Mesendoderm (in vitro differentiated cells): ENCODE measurements around the gene PLA2G4B.
A peak's percentile ranks its signal among the peaks of the same experiment; 100 is the strongest.

Experiments
- DNase-seq: peaks from one replicate; pipeline ENCODE4 v3.0.0; 2013
- H2AK5ac ChIP-seq: 2 replicates; pipeline ENCODE4 v1.6.1; 2013; ENCODE audit warnings: low read length, inconsistent platforms
- H2BK120ac ChIP-seq: 2 replicates; pipeline ENCODE4 v1.6.1; 2013; ENCODE audit warnings: low read depth, mild to moderate bottlenecking, low read length, moderate library complexity, mixed read lengths
- H2BK15ac ChIP-seq: replicated peaks from 2 replicates; pipeline ENCODE4 v1.6.1; 2013; ENCODE audit warnings: low read depth, mild to moderate bottlenecking, moderate library complexity
- H2BK5ac ChIP-seq: 2 replicates; pipeline ENCODE4 v1.6.1; 2013; ENCODE audit warnings: low read length, inconsistent platforms
- H3K18ac ChIP-seq: 2 replicates; pipeline ENCODE4 v1.6.1; 2013; ENCODE audit warnings: mild to moderate bottlenecking, low read length, mixed read lengths
- H3K23ac ChIP-seq: one replicate; pipeline ENCODE4 v1.6.1; 2013; ENCODE audit warnings: low read length
- H3K27ac ChIP-seq: 2 replicates; pipeline ENCODE4 v1.5.1; 2013; ENCODE audit warnings: low read depth, mild to moderate bottlenecking, inconsistent platforms, low read length, moderate library complexity
- H3K27me3 ChIP-seq: 2 replicates; pipeline ENCODE4 v1.6.1; 2013; ENCODE audit warnings: low read length, control low read depth, mild to moderate bottlenecking, inconsistent platforms; ENCODE audit not compliant: insufficient read depth, poor library complexity
- H3K36me3 ChIP-seq: 2 replicates; pipeline ENCODE4 v1.6.1; 2013; ENCODE audit warnings: low read length, inconsistent platforms; ENCODE audit not compliant: control insufficient read depth, insufficient read depth
- H3K4ac ChIP-seq: one replicate; pipeline ENCODE4 v1.6.1; 2013; ENCODE audit warnings: low read depth, mild to moderate bottlenecking, low read length, moderate library complexity
- H3K4me1 ChIP-seq: 2 replicates; pipeline ENCODE4 v1.6.1; 2013; ENCODE audit warnings: low read depth, low read length, inconsistent platforms; ENCODE audit not compliant: control insufficient read depth
- H3K4me2 ChIP-seq: 2 replicates; pipeline ENCODE4 v1.6.1; 2013; ENCODE audit warnings: low read length
- H3K4me3 ChIP-seq: 2 replicates; pipeline ENCODE4 v1.5.1; 2013; ENCODE audit warnings: mild to moderate bottlenecking, low read length
- H3K56ac ChIP-seq: one replicate; pipeline ENCODE4 v1.6.1; 2013; ENCODE audit warnings: low read length
- H3K79me1 ChIP-seq: 2 replicates; pipeline ENCODE4 v1.6.1; 2013; ENCODE audit warnings: low read length, inconsistent platforms
- H3K79me2 ChIP-seq: 2 replicates; pipeline ENCODE4 v1.6.1; 2013; ENCODE audit warnings: mild to moderate bottlenecking, low read length; ENCODE audit not compliant: control insufficient read depth, insufficient read depth
- H3K9ac ChIP-seq: 2 replicates; pipeline ENCODE4 v1.6.1; 2013; ENCODE audit warnings: low read length, inconsistent platforms
- H4K5ac ChIP-seq: one replicate; pipeline ENCODE4 v1.6.1; 2013; ENCODE audit warnings: low read length
- H4K8ac ChIP-seq: one replicate; pipeline ENCODE4 v1.6.1; 2013; ENCODE audit warnings: low read depth, mild to moderate bottlenecking, control low read depth, low read length, moderate library complexity
- WGBS: extraction: QIAGEN DNeasy Blood & Tissue Kit; methylation state at CpG from one replicate; pipeline ENCODE4 v1.1.7; 2013; ENCODE audit warnings: low lambda C conversion rate, missing lambda C conversion rate; ENCODE audit not compliant: insufficient coverage; ENCODE audit errors: extremely low coverage; 5-methylcytosine and 5-hydroxymethylcytosine counted together

PLA2G4B gene

GRCh38 chr15:41894791-41895463 is 56.3 kb downstream of the PLA2G4B start:
- Histone ChIP-seq H3K4me3 (no peak overlapping the region), H3K4ac (no peak overlapping the region), H3K4me1 (no peaks in the 10 kb centered on the region), H4K8ac (no peak overlapping the region), H3K23ac (no peak overlapping the region), H3K79me1 (no peaks in the 10 kb centered on the region), H3K27ac (no peak overlapping the region), H2BK15ac (no peak overlapping the region), H3K9ac (no peak overlapping the region), H3K18ac (no peak overlapping the region), H3K4me2 (no peak overlapping the region), H3K56ac (peak overlapping the region; percentile 44), H2AK5ac (no peak overlapping the region), H4K5ac (no peak overlapping the region), H2BK120ac (no peak overlapping the region), H2BK5ac (no peak overlapping the region), H3K79me2 (no peaks in the 10 kb centered on the region), H3K36me3 (no peaks in the 10 kb centered on the region), H3K27me3 (no peaks in the 10 kb centered on the region)
- DNase-seq = peak; percentile 49
- no CpG with 5 or more reads among the region's 24 CpGs for WGBS

DNA sequence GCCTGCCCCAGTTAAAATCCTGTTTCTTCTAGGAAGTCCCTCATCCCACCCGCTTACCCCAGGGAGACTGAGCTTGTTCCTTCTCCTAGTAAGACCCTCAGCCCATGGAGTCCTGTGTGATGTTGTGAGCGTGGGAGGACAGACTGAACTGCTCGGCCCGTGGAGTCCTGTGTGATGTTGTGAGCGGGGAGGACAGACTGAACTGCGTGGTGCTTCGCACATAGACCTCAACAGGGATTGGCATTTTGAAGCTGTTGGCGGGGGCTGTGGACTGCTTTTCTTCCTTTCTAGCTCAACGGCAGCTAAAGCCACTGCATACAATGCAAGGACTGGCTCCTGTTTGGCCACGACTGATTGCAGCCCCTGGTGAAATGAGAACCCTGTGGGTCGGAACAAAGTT is 56.8 kb downstream of the PLA2G4B start:
- no peak overlapping the region for H2BK5ac ChIP-seq
- no peak overlapping the region for H2BK120ac ChIP-seq
- H3K27ac ChIP-seq = no peak overlapping the region
- H3K23ac ChIP-seq = no peak overlapping the region
- no peak overlapping the region for H2AK5ac ChIP-seq
- no peak for DNase-seq
- H4K8ac ChIP-seq = no peak overlapping the region
- H3K79me1 ChIP-seq = no peaks in the 10 kb centered on the region
- no peaks in the 10 kb centered on the region for H3K36me3 ChIP-seq
- no CpG with 5 or more reads among the region's 11 CpGs for WGBS
- H3K4ac ChIP-seq = no peak overlapping the region
- no peak overlapping the region for H4K5ac ChIP-seq
- no peak overlapping the region for H3K18ac ChIP-seq
- H3K4me3 ChIP-seq = no peak overlapping the region
- H3K9ac ChIP-seq = no peak overlapping the region
- no peak overlapping the region for H3K4me2 ChIP-seq
- no peaks in the 10 kb centered on the region for H3K4me1 ChIP-seq
- no peaks in the 10 kb centered on the region for H3K27me3 ChIP-seq
- no peak overlapping the region for H3K56ac ChIP-seq
- H2BK15ac ChIP-seq = no peak overlapping the region
- H3K79me2 ChIP-seq = no peaks in the 10 kb centered on the region

- Histone ChIP-seq H3K79me1 (no peaks in the 10 kb centered on the region), H2BK5ac (no peak overlapping the region), H4K8ac (no peak overlapping the region), H3K4ac (no peak overlapping the region), H3K27me3 (no peaks in the 10 kb centered on the region), H3K27ac (no peak overlapping the region), H3K4me2 (no peak overlapping the region), H4K5ac (no peak overlapping the region), H3K4me1 (no peaks in the 10 kb centered on the region), H3K23ac (no peak overlapping the region), H3K36me3 (no peaks in the 10 kb centered on the region), H2AK5ac (no peak overlapping the region), H3K9ac (no peak overlapping the region), H3K79me2 (no peaks in the 10 kb centered on the region), H3K4me3 (no peak overlapping the region), H2BK15ac (no peak overlapping the region), H2BK120ac (no peak overlapping the region), H3K18ac (no peak overlapping the region), H3K56ac (no peak overlapping the region)
- no peak for DNase-seq
- no CpG with 5 or more reads among the region's 1 CpG for WGBS
These were observed 57.3 kb downstream of the PLA2G4B start for GRCh38 chr15:41895957-41896356.

- Histone ChIP-seq H2BK15ac (no peak overlapping the region), H3K4me3 (no peak overlapping the region), H2BK120ac (no peak overlapping the region), H3K4ac (no peak overlapping the region), H3K79me1 (no peaks in the 10 kb centered on the region), H3K56ac (no peak overlapping the region), H3K23ac (no peak overlapping the region), H2BK5ac (no peak overlapping the region), H4K5ac (no peak overlapping the region), H3K36me3 (no peaks in the 10 kb centered on the region), H3K4me1 (no peaks in the 10 kb centered on the region), H3K9ac (no peak overlapping the region), H3K4me2 (no peak overlapping the region), H3K27me3 (no peaks in the 10 kb centered on the region), H4K8ac (no peak overlapping the region), H3K27ac (no peak overlapping the region), H2AK5ac (no peak overlapping the region), H3K79me2 (no peaks in the 10 kb centered on the region), H3K18ac (no peak overlapping the region)
- no CpG with 5 or more reads among the region's 6 CpGs for WGBS
- no peak for DNase-seq
These were observed 57.9 kb downstream of the PLA2G4B start for GRCh38 chr15:41896566-41896965.

- Histone ChIP-seq H3K79me1 (no peaks in the 10 kb centered on the region), H2BK120ac (no peak overlapping the region), H3K56ac (no peak overlapping the region), H3K4ac (no peak overlapping the region), H3K9ac (no peak overlapping the region), H2BK5ac (no peak overlapping the region), H3K4me2 (no peak overlapping the region), H3K79me2 (no peaks in the 10 kb centered on the region), H3K27me3 (no peaks in the 10 kb centered on the region), H3K36me3 (no peaks in the 10 kb centered on the region), H3K27ac (no peak overlapping the region), H4K8ac (no peak overlapping the region), H2BK15ac (no peak overlapping the region), H4K5ac (no peak overlapping the region), H3K18ac (no peak overlapping the region), H3K4me1 (no peaks in the 10 kb centered on the region), H3K23ac (no peak overlapping the region), H3K4me3 (no peak overlapping the region), H2AK5ac (no peak overlapping the region)
- DNase-seq = no peak
- no CpG with 5 or more reads among the region's 8 CpGs for WGBS
These were observed 58.7 kb downstream of the PLA2G4B start for GRCh38 chr15:41897363-41897799.
